Karpas-422 (cell line): ENCODE results near the gene SCIN. TPM values are rescaled to one million over a fixed set of nuclear protein-coding genes. Genes with fewer than 3 reads are reported as not detected.
"Not testable (repeated sequence)": the region's sequence is repeated elsewhere in the genome, so short reads cannot be mapped to it uniquely, and the experiment has no call there.

Experiments used
- DNase-seq: peaks from one replicate; pipeline ENCODE4 v3.0.0-alpha.2; 2015
- H2AFZ ChIP-seq: fragments of 200-600 bp; sonication (generic); 2 replicates; pipeline ENCODE4 v1.6.1; 2014; ENCODE audit warnings: antibody characterized with exemption, low read length, mixed read lengths
- H3K27ac ChIP-seq: fragments of 200-600 bp; sonication (generic); 2 replicates; pipeline ENCODE4 v1.5.1; 2014; ENCODE audit warnings: mild to moderate bottlenecking, low read length, moderate library complexity
- H3K27me3 ChIP-seq: fragments of 200-600 bp; sonication (generic); 2 replicates; pipeline ENCODE4 v1.6.1; 2014; ENCODE audit warnings: low read length, mixed read lengths
- H3K36me3 ChIP-seq: fragments of 200-600 bp; sonication (generic); 2 replicates; pipeline ENCODE4 v1.6.1; 2014; ENCODE audit warnings: low read length, mixed read lengths; ENCODE audit not compliant: insufficient read depth
- H3K4me1 ChIP-seq: fragments of 200-600 bp; sonication (generic); 2 replicates; pipeline ENCODE4 v1.6.1; 2014; ENCODE audit warnings: mild to moderate bottlenecking, low read length, mixed read lengths
- H3K4me2 ChIP-seq: fragments of 200-600 bp; sonication (generic); 2 replicates; pipeline ENCODE4 v1.6.1; 2014; ENCODE audit warnings: low read length, low read depth, mild to moderate bottlenecking; ENCODE audit not compliant: poor library complexity, severe bottlenecking
- H3K4me3 ChIP-seq: fragments of 200-600 bp; sonication (generic); 2 replicates; pipeline ENCODE4 v1.5.1; 2014; ENCODE audit warnings: mild to moderate bottlenecking, antibody characterized with exemption, low read length, mixed read lengths
- H3K79me2 ChIP-seq: fragments of 200-600 bp; sonication (generic); 2 replicates; pipeline ENCODE4 v1.6.1; 2014; ENCODE audit warnings: mild to moderate bottlenecking, low read length, mixed read lengths
- H3K9ac ChIP-seq: fragments of 200-600 bp; sonication (generic); 2 replicates; pipeline ENCODE4 v1.6.0; 2014; ENCODE audit warnings: low read length
- H3K9me2 ChIP-seq: fragments of 200-600 bp; sonication (generic), shearing (Covaris generic); replicated peaks from 2 replicates; pipeline ENCODE4 v1.6.0; 2014; ENCODE audit warnings: mild to moderate bottlenecking, low read length, moderate library complexity; ENCODE audit not compliant: insufficient read depth
- H3K9me3 ChIP-seq: fragments of 300-700, 200-600 bp; sonication (generic); 2 replicates; pipeline ENCODE4 v1.6.1; 2014; ENCODE audit warnings: low read length, mixed read lengths
- H4K20me1 ChIP-seq: fragments of 200-600 bp; sonication (generic); 2 replicates; pipeline ENCODE4 v1.6.1; 2014; ENCODE audit warnings: mild to moderate bottlenecking, antibody characterized with exemption, low read length, low read depth; ENCODE audit not compliant: insufficient read depth
- total RNA-seq: library from RNA; depleted of rRNA; stranded (reverse); fragments of >200 nt; shearing (Covaris generic); gene quantifications from 2 replicates; pipeline ENCODE4 v1.2.3, GENCODE V29; 2014; ENCODE audit warnings: low replicate concordance

The SCIN gene
- total RNA-seq, 1 experiment from 2014 or later, result not detected

- no peak overlapping the region for H3K27ac ChIP-seq
- no peaks in the 10 kb centered on the region for H3K9me2 ChIP-seq
- H3K4me1 ChIP-seq, result no peaks in the 10 kb centered on the region
- H3K4me2 ChIP-seq, result no peak overlapping the region
- no peaks in the 10 kb centered on the region for H4K20me1 ChIP-seq
- H2AFZ ChIP-seq, result no peak overlapping the region
- H3K4me3 ChIP-seq, result no peak overlapping the region
- no peaks in the 10 kb centered on the region for H3K79me2 ChIP-seq
- no peaks in the 10 kb centered on the region for H3K36me3 ChIP-seq
- no peak for DNase-seq
- H3K27me3 ChIP-seq, result no peaks in the 10 kb centered on the region
- no peaks in the 10 kb centered on the region for H3K9me3 ChIP-seq
- H3K9ac ChIP-seq, result no peak overlapping the region
Observed at GRCh38 chr7:12641196-12641595, 70.7 kb downstream of the SCIN start.

DNA sequence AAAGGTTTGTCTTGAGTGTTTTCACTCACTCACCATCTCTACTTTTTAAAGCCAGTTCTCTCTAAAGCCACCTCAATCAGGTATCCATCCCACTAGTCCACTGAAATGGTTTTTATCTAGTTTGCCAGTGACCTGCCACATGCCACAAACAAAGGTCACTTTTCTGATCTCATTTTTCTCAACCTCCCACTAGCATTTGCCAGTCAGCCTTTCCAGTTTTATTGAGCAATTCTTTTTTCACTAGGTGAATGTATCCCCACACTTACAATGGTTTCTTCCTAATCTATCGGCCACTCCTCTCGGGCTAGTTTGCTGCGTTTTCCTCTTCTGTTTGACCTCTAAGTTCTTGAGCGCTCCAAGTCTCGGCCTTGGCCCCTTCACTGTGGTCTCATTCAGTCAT, 72.0 kb downstream of the SCIN start:
- DNase-seq, result no peak
- no peaks in the 10 kb centered on the region for H3K9me3 ChIP-seq
- H3K4me2 ChIP-seq, result no peak overlapping the region
- no peak overlapping the region for H3K9ac ChIP-seq
- H3K79me2 ChIP-seq, result no peaks in the 10 kb centered on the region
- H3K4me3 ChIP-seq, result no peak overlapping the region
- no peaks in the 10 kb centered on the region for H3K36me3 ChIP-seq
- H4K20me1 ChIP-seq, result no peaks in the 10 kb centered on the region
- no peaks in the 10 kb centered on the region for H3K9me2 ChIP-seq
- no peak overlapping the region for H2AFZ ChIP-seq
- H3K4me1 ChIP-seq, result no peaks in the 10 kb centered on the region
- H3K27ac ChIP-seq, result no peak overlapping the region
- H3K27me3 ChIP-seq, result no peaks in the 10 kb centered on the region

GRCh38 chr7:12643001-12643643, 72.6 kb downstream of the SCIN start:
- H3K79me2 ChIP-seq, result no peaks in the 10 kb centered on the region
- no peak overlapping the region for H2AFZ ChIP-seq
- no peak overlapping the region for H3K4me2 ChIP-seq
- H3K4me1 ChIP-seq, result no peaks in the 10 kb centered on the region
- no peaks in the 10 kb centered on the region for H4K20me1 ChIP-seq
- no peak overlapping the region for H3K27ac ChIP-seq
- no peaks in the 10 kb centered on the region for H3K36me3 ChIP-seq
- no peaks in the 10 kb centered on the region for H3K9me3 ChIP-seq
- no peak overlapping the region for H3K4me3 ChIP-seq
- H3K27me3 ChIP-seq, result no peaks in the 10 kb centered on the region
- H3K9ac ChIP-seq, result no peak overlapping the region
- no peaks in the 10 kb centered on the region for H3K9me2 ChIP-seq
- no peak for DNase-seq

- no peaks in the 10 kb centered on the region for H3K79me2 ChIP-seq
- H3K9me2 ChIP-seq, result no peaks in the 10 kb centered on the region
- no peak overlapping the region for H3K27ac ChIP-seq
- H3K4me2 ChIP-seq, result no peak overlapping the region
- H3K9ac ChIP-seq, result no peak overlapping the region
- H4K20me1 ChIP-seq, result no peaks in the 10 kb centered on the region
- H3K36me3 ChIP-seq, result no peaks in the 10 kb centered on the region
- H2AFZ ChIP-seq, result no peak overlapping the region
- H3K4me3 ChIP-seq, result no peak overlapping the region
- H3K9me3 ChIP-seq, result no peaks in the 10 kb centered on the region
- no peak for DNase-seq
- H3K27me3 ChIP-seq, result no peaks in the 10 kb centered on the region
- H3K4me1 ChIP-seq, result no peaks in the 10 kb centered on the region
Observed at GRCh38 chr7:12643644-12644043, 73.1 kb downstream of the SCIN start.

- H3K27ac ChIP-seq, DNase-seq, H3K4me3 ChIP-seq, H3K4me2 ChIP-seq, H3K27me3 ChIP-seq, H3K4me1 ChIP-seq, H3K79me2 ChIP-seq, H4K20me1 ChIP-seq, H3K9me3 ChIP-seq, H3K36me3 ChIP-seq, H3K9me2 ChIP-seq, H2AFZ ChIP-seq, H3K9ac ChIP-seq: not testable (repeated sequence)
Observed at GRCh38 chr7:12645212-12645611, 74.7 kb downstream of the SCIN start.

GRCh38 chr7:12646139-12646538, 75.6 kb downstream of the SCIN start:
- no peaks in the 10 kb centered on the region for H3K9me2 ChIP-seq
- no peak overlapping the region for H3K4me2 ChIP-seq
- no peak overlapping the region for H3K27ac ChIP-seq
- H3K27me3 ChIP-seq, result no peaks in the 10 kb centered on the region
- no peaks in the 10 kb centered on the region for H3K4me1 ChIP-seq
- DNase-seq, result no peak
- no peak overlapping the region for H2AFZ ChIP-seq
- H3K9ac ChIP-seq, result no peak overlapping the region
- no peaks in the 10 kb centered on the region for H3K36me3 ChIP-seq
- H3K9me3 ChIP-seq, result no peaks in the 10 kb centered on the region
- no peaks in the 10 kb centered on the region for H4K20me1 ChIP-seq
- H3K4me3 ChIP-seq, result no peak overlapping the region
- H3K79me2 ChIP-seq, result no peaks in the 10 kb centered on the region

DNA sequence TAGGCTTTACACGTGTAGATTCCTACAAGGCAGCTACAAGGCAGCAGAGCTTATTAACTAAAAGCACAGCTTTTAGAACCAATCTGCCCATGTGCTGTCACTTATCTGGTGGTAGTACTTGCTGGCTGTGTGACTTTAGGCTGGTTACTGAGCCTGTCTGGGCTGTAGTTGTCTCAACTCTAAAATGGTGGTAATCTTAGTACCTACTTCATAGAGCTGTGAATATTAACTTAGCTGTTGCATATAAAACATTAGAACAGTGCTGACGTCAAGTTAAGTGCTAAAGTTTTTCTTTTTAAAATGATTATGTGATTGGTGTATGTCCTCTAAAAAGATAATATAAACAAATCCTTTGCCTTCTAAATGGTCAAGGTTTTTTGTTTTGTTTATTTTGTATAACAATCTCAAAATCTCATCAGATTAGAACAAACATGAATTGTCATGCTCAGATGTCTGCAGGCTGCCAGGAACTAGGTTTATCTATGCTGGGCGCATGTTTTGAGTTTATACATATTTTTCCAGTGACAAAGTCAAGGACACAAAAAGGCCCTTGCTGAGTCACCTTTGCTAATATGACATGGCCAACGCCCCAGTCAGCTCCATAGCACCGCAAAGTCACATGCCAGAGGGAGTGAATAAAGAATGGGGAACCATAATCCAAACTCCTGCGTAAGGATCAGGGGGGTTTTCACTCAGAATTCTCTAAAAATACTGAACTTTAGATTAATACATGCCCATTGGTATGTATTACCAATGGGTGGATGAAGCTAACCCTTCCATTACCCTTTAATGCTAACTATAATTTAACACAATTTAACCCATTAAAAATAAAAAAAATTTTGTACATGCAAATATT, 77.1 kb downstream of the SCIN start:
- H3K4me1 ChIP-seq, result no peaks in the 10 kb centered on the region
- no peak overlapping the region for H3K4me3 ChIP-seq
- H3K27me3 ChIP-seq, result no peaks in the 10 kb centered on the region
- H3K9ac ChIP-seq, result no peak overlapping the region
- H3K9me2 ChIP-seq, result no peaks in the 10 kb centered on the region
- no peaks in the 10 kb centered on the region for H3K79me2 ChIP-seq
- H3K27ac ChIP-seq, result no peak overlapping the region
- no peak for DNase-seq
- no peaks in the 10 kb centered on the region for H3K36me3 ChIP-seq
- no peak overlapping the region for H3K4me2 ChIP-seq
- no peak overlapping the region for H2AFZ ChIP-seq
- H3K9me3 ChIP-seq, result no peaks in the 10 kb centered on the region
- H4K20me1 ChIP-seq, result no peaks in the 10 kb centered on the region

GRCh38 chr7:12648704-12649261, 78.3 kb downstream of the SCIN start:
- no peaks in the 10 kb centered on the region for H4K20me1 ChIP-seq
- H3K36me3 ChIP-seq, result no peaks in the 10 kb centered on the region
- no peaks in the 10 kb centered on the region for H3K79me2 ChIP-seq
- no peak overlapping the region for H3K4me3 ChIP-seq
- no peak overlapping the region for H2AFZ ChIP-seq
- no peak for DNase-seq
- H3K9me3 ChIP-seq, result no peaks in the 10 kb centered on the region
- no peaks in the 10 kb centered on the region for H3K4me1 ChIP-seq
- H3K27me3 ChIP-seq, result no peaks in the 10 kb centered on the region; the same call in 1 of the 2 replicates
- H3K4me2 ChIP-seq, result no peak overlapping the region
- H3K9ac ChIP-seq, result no peak overlapping the region
- H3K27ac ChIP-seq, result no peak overlapping the region
- no peaks in the 10 kb centered on the region for H3K9me2 ChIP-seq
